GM21717 (cell line): Measurements from ENCODE around the gene FUT4.
A peak's percentile ranks its signal among the peaks of the same experiment; 100 is the strongest.
"Not testable (repeated sequence)": the region's sequence is repeated elsewhere in the genome, so short reads cannot be mapped to it uniquely, and the experiment has no call there.

Experiments used
- ATAC-seq: cut with Tn5 transposase; IDR thresholded peaks from one replicate; pipeline ENCODE4 v1.9.1; 2021; ENCODE audit warnings: mild to moderate bottlenecking, moderate library complexity; ENCODE audit not compliant: unreplicated experiment

The FUT4 gene

DNA sequence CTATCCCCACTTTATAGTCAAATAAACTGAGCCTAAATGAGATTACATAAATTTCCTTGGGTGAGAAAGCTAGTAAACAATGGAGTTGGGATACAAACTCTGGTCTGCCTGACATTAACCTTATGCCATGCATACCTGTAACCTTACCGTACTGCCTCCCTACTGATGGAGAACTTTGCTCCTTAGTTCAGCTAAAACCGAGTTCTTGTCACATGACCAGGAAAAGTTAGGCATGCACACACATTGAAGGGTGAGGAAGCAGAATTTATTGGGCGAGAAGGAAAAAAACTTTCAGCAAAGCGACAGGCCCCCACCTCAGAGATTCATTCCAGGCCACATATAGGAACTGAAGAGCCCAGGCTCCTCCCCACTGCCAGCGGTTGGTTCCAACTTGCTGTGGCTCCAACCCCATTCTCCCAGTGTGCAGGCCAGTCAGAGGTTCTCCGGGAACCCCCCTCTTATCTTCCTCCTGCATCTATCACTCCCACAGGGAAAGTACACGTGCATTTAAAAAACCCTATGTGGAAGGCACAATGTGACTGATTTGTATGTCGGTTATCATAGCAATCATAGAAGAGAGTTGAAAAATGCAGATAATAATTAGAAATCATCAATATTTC is 20.2 kb downstream of the FUT4 start:
- no peak for ATAC-seq

GRCh38 chr11:94567181-94567670 is 23.5 kb downstream of the FUT4 start, which contains the start of gene PIWIL4:
PIWIL4 (plus strand) TSS chr11:94567368; CDS start chr11:94567519, 151 bp downstream.
- no peak for ATAC-seq

- no peak for ATAC-seq
Measured at GRCh38 chr11:94568200-94568599, 24.5 kb downstream of the FUT4 start.

DNA sequence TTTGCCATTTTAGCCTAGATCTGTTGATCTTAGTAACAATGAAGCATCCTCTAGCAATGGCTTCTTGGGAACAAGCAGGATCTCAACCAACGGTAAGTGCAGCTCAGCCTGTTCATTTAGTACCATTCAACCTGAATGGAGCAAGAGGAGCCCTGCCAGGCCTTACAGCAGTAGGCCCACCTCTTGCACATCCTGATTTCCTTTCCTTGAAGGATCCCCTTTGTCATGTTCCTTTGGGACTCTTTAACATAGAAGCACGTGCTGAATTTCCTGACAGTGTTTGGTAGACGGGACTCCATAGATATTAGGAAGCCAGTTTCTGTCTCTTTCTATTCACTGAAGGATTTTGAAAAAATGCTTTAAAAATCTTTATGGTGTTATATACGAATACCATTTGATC is 25.0 kb downstream of the FUT4 start:
- no peak for ATAC-seq

GRCh38 chr11:94572975-94573374 is 29.3 kb downstream of the FUT4 start:
- ATAC-seq, result not testable (repeated sequence)

- no peak for ATAC-seq
Measured at GRCh38 chr11:94574193-94574961, 30.7 kb downstream of the FUT4 start.

DNA sequence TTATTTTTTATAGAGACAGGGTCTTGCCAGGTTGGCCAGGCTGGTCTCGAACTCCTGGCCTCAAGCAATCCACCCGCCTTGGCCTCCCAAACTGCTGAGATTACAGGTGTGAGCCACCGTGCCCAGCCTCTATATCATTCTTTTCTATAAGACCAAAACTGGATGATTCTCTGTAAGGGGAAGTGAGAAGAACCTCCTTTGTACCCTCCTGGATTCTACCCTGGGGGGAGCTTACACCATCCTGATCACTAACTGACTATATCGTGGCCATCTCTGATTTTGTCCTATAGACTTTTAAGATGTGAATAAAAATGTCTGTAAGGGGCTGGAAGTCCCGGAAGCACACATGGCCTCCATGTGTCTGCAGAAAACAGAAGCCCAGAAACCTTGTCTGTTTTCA is 32.6 kb downstream of the FUT4 start:
- ATAC-seq, result no peak

DNA sequence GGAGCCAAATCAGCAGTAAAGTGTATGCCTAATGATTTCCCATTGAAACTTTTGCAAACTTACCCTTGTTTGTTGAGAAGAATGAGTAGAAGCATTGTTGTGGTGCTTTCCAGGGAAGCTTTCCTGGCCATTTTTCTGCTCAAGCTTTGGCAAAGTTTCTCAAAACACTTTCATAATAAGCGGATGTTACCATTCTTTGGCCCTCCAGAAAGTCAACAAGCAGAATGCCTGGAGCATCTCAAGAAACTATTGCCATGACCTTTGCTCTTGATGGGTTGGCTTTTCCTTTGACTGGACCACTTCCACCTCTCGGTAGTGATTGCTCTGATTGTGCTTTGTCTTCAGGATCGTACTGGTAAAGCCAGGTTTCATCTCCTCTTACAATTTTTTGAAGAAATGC is 34.1 kb downstream of the FUT4 start:
- no peak for ATAC-seq

DNA sequence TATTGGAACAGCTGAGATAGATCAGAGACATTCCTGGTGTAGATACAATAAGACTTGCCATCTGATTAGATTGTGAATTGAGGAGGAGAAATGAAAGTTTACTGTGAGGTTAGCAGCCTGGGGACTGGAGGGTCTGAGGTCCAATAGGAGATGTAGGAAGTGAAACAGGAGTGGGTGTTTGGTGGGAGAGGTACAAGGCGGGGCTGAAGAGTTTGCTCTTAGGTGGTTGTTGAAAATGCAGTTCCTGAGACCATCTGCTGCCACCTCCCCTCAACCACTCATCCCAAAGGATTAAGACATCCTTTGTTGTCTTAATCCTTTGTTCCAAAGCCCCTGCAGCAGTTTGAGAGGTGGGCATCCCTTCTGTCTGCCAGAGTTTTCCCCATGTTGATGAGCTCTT is 38.2 kb downstream of the FUT4 start:
- peak; percentile 75 for ATAC-seq

DNA sequence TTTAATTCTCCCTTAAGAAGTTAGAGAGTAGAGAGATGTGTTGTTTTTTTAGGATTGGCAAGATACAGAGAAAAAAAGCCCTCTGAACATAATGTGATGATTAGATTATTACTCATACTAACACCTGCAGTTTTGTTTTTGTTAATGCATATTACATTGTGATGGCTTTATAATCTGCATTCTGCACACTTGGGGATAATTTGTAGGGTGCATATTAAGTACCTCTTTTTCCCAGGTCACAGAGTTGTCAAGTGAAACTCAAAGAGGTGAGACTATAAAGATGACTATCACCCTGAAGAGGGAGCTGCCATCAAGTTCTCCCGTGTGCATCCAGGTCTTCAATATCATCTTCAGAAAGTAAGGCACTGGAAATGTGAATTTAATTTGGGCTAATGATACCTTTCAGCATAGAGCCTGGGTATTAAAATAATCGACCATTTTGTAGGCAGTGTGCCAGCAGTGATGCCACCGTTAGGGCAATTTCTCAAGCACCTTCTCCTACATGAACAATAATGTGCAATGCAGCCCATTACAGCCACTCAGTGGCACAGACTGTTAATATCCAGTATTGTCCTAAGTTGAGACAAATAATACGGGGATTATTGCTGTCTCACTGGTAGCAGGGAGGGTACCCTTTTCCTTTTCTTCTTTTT is 39.6 kb downstream of the FUT4 start:
- ATAC-seq, result no peak

DNA sequence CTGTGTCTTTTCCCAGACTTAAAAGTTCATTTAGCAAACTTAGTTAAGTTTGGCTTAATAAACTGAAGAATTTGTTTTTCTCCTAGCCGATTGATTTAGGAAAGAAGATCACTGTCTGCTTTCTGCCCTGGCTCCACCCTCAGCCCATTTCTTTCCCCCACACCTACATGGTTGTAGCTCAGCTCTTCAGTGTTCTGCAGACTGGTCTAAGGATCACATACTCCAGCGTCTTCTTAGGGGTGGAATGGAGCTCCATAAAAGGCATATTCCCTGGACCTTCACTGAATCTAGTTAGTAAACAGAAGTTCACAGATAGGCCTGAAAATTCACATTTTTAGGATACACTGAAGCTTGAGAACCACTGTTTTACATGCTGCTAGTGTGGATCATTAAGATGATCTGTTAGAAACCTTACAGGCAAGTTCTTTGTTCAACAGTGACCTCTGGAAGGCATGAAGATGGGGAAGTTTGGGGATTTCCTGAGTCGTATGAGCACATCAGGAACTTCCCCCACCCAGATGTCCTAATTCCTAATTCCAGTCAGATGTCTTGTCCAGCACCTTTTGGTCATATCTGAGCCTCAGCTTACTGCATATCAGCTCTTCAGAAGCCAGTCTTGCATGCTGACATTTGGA is 40.3 kb downstream of the FUT4 start:
- peak; percentile 49 for ATAC-seq

GRCh38 chr11:94584978-94585377 is 41.3 kb downstream of the FUT4 start:
- no peak for ATAC-seq

DNA sequence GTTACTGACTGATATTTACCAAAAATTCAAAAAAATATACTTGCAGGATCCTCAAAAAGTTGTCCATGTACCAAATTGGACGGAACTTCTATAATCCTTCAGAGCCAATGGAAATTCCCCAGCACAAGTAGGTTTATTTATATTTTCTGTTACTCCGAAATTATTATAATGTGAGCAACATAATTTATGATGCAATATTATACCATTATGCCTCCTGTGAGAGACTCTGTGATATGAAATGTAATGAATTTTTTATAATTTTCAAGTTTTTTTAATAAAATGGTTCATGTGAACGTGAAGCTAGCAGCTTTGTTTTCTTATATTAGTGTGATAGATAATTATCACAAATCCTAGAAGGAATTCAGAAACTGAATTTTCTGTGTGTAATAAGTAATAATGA is 41.7 kb downstream of the FUT4 start:
- ATAC-seq, result no peak

DNA sequence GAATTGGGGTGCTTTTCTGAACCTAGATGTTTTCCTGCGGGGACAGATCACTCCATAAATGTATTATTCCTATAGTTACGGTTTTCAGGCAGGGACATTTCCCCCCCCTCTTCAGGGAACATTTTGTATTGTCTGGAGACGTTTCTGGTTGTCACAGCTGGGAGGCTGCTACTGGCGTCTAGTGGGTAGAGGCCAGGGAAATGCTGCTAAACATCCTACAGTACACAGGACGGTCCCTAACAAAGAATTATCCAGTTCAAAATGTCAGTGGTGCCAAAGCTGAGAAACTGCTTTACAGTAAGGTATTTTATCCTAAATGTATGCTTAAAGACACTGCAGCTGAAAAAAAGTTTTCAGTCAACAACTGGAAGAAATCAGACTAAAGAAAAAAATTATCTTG is 42.8 kb downstream of the FUT4 start:
- no peak for ATAC-seq

- no peak for ATAC-seq
Measured at GRCh38 chr11:94586978-94587377, 43.3 kb downstream of the FUT4 start.

DNA sequence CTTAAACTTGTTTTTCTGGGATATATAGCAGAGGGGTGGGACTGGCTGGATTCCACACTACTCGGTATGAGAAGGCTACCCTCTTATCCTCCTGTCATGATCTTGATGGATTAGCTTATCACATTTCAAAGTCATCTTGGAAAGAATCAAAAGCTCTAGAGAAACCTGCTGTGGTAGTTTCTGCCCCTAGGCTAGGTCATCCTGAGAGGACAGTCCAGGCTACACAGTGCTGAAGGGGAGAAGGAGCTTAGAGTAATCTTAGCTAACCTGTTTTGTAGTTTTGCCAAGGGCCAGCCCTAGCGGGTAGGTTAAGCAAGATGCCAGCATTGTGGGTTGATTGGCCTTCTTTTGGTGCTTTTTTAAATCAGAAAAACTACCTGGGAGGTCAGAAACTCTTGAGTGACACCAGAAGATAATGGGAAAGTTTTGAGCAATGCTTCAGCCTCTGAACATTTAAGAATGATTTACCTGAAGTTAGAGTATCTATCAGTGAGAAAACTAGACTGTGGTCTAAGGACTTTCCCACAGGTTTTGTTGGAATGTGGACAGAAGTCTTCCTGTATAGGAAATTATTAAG is 44.7 kb downstream of the FUT4 start:
- ATAC-seq, result no peak

DNA sequence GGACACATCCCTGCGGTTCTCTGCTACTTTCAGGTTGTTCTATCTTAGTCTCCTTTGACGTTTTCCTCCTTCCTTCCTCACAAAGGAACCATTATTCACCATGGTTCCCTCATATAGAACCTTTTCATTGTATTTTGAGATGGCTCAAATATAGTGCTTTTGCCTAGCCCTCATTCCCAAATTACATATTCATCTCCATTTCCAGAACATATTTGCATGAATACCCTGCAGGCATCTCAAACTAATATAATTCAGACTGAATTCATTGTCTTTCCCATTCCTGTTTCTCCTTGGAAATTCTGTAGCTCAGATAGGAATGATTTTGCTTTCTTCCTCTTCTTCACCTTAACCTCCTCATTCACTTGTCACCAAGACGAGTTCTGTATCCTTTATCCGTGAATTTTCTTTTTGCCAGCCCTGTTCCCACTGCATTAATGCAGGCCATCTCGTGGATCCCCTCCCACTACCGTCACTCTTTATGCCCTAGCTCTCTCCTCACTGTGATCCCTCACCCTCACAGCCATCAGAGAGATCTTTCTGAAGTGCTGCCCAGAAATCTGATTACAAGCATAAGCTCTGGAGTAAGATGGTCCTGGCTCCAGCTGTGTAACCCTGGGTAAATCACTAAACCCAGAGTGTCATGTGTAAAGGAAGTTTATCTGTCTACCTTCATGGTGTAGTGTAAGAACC is 46.8 kb downstream of the FUT4 start:
- no peak for ATAC-seq

DNA sequence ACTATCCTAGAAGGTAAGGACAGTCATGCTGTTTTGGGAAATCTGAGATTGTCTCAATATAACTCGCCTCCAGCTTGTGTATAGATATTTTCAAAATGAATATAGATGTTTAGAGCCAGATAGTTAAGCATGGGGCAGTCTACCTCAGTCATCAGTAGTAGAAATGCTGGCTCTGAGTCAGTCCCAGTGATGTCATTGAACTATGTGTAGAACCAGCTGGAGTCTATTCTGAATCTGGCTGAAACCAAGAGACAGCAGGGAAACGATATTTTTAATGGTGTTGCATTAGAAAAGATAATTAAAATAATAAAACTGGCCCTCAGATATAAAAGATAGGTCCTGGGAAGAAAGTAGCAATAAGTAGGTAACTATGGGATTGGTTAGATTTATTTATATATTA is 49.3 kb downstream of the FUT4 start:
- ATAC-seq, result peak; percentile 83

DNA sequence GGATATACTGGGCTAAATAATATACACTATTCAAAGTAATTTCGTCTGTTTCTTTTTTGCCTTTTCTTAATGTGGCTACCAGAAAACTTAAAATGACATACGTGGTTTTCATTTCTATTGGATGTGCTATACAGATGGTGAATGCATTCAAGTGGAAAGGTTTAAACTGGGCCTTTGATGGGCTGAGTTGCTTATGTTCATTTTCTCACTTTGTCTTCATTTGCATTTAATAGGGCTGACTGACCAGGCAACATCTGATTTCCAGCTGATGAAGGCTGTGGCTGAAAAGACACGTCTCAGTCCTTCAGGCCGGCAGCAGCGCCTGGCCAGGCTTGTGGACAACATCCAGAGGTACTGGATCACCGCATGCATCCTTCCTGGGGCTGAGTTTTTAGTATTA is 51.4 kb downstream of the FUT4 start:
- no peak for ATAC-seq

- no peak for ATAC-seq
Measured at GRCh38 chr11:94597896-94598295, 54.2 kb downstream of the FUT4 start.
